SH-SY5Y (cell line): ENCODE data around the gene ATPAF1.

Experiments
- GATA2 ChIP-seq: IDR thresholded peaks from 2 replicates; pipeline ENCODE4 v1.6.1; 2011; ENCODE audit warnings: mild to moderate bottlenecking, low read depth, low read length
- GATA3 ChIP-seq: IDR thresholded peaks from 2 replicates; pipeline ENCODE4 v1.6.1; 2011; ENCODE audit warnings: low read depth, mild to moderate bottlenecking, low read length, moderate library complexity

- TF ChIP-seq GATA2: no peak
- TF ChIP-seq GATA3: no peak
Measured at GRCh38 chr1:46657775-46658174, 10.4 kb downstream of the ATPAF1 start.
